ENCODE results near the gene RPL13. TPM values are rescaled to one million over a fixed set of nuclear protein-coding genes. Genes with fewer than 3 reads are reported as not detected.

The RPL13 gene
- total and polyA plus RNA-seq, 2 of the 4 experiments (the other 2 are of a cell fraction) = 2,098 to 3,527 TPM

DNA sequence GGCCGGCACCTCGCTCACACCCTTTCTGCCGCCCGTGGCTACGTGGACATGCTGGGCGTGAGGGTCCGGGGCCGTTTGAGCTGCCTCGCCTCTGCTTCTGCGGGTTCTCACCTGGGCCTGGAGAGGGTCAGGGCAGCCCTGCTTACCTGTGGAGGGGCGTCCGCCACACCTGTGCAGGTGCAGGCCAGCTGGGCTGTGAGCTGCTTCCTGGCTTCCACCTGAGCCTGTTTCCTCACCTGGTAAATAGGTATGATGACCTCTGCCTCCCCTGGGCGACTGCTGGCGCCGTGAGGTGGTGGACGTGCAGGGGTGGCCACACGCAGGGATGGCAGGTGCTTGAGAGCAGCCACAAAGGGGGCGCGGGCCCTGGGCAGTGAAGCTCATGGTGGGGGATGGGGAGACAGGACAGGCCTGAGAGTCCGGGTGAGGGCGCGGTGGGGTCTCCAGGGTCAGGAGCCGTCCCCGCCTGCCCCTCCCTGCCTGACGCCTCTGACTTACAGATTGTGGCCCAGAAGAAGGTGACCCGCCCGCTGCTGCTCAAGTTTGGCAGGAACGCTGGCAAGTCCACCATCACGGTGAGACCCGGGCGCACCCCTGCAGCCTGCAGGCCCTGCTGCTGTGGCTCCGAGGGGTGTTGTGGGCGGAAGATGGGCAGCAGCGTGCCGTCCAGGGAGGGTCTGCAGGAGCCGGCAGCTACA, 22.9 kb downstream of the RPL13 start:
- Histone ChIP-seq H3K4me2 (ENCODE audit: low read depth, low read length) (no peak overlapping the region), H2BK15ac (ENCODE audit: low read depth, low read length) (no peak overlapping the region), H3K18ac (ENCODE audit: low read depth, low read length) (no peak overlapping the region), H3K9ac (ENCODE audit: low read depth, low read length) (no peak overlapping the region), H2BK120ac (ENCODE audit: low read depth, low read length) (peak overlapping the region; percentile 95), H2AFZ (replicated peaks; ENCODE audit: low read length, poor library complexity) (no peak overlapping the region), H3K9me1 (ENCODE audit: insufficient read depth, low read length) (peaks cover 26% of the 10 kb centered on the region), H3K27ac (ENCODE audit: insufficient read depth, low read length) (no peak overlapping the region), H3K27me3 (ENCODE audit: control insufficient read depth, insufficient read depth, low read length) (no peaks in the 10 kb centered on the region), H2AK5ac (ENCODE audit: low read depth, low read length) (peak overlapping the region; percentile 98), H4K8ac (ENCODE audit: low read depth in 2 of 2, low read length in 2 of 2) (no peak overlapping the region), H3K4me1 (ENCODE audit: control insufficient read depth, insufficient read depth, low read length) (peaks cover 17% of the 10 kb centered on the region), H3K9me3 (ENCODE audit: control insufficient read depth, insufficient read depth, low read length) (no peaks in the 10 kb centered on the region), H3K4me3 (ENCODE audit: insufficient read depth, low read depth, low read length) (no peak overlapping the region), H3K36me3 (ENCODE audit: control insufficient read depth, insufficient read depth, low read length) (peaks cover 6% of the 10 kb centered on the region; the same call in 1 of the 2 replicates), H2BK20ac (ENCODE audit: low read depth, low read length) (0 out of 2 replicates have a peak overlapping the region, but pooled peaks have one; percentile 96), H2BK5ac (ENCODE audit: low read depth, low read length, poor library complexity, severe bottlenecking) (no peak overlapping the region), H3K56ac (ENCODE audit: extremely low read depth, insufficient read depth, low read length) (no peak overlapping the region), H3K79me1 (ENCODE audit: low read depth in 1 of 2, low read length in 2 of 2) (peaks cover 0 to 13% of the 10 kb centered on the region in 2 experiments; a peak in 1 of 4 replicates), H4K5ac (ENCODE audit: low read depth, low read length) (no peak overlapping the region), H3K4ac (ENCODE audit: low read depth, low read length) (no peak overlapping the region; the same call in 1 of the 2 replicates), H3K23ac (ENCODE audit: low read depth, low read length) (no peak overlapping the region), H4K91ac (ENCODE audit: insufficient read depth, low read depth, low read length) (no peak overlapping the region), H2AK9ac (replicated peaks; ENCODE audit: low read depth, low read length, poor library complexity) (no peak overlapping the region), H4K20me1 (ENCODE audit: insufficient read depth, low read length) (peaks cover 3% of the 10 kb centered on the region; the same call in 1 of the 2 replicates), H3K14ac (replicated peaks; ENCODE audit: low read depth, low read length) (no peak overlapping the region)
- TF ChIP-seq FOS (IDR thresholded peaks at IDR 0.05; ENCODE audit: low read depth, low read length) (no peak), MAFK (IDR thresholded peaks at IDR 0.05; ENCODE audit: low read depth, low read length) (no peak), MXI1 (IDR thresholded peaks at IDR 0.05; ENCODE audit: borderline replicate concordance, low read depth, low read length) (no peak)
- 90% methylated on average over 22 of the region's 36 CpGs; no CpG with 5 or more reads in 1 of the 2 experiments for WGBS, 2 experiments (ENCODE audit: extremely low coverage in 2 of 2, insufficient read length in 1 of 2)
- DNase-seq (no peak), ATAC-seq (ENCODE audit: low read depth) (no peak)
- dilution Hi-C loops (cut with HindIII; ENCODE audit: low sequenced_read_pairs, unreplicated experiment) = no loop called here
- CTCF ChIA-PET = no interaction called here
- POLR2A ChIA-PET (ENCODE audit: unreplicated experiment) = no interaction called here
- intact Hi-C loops (cut with micrococcal nuclease) = no loop called here
- in situ Hi-C loops (cut with MboI; ENCODE audit: low sequenced_read_pairs) = no loop called here
- no TSS peak for BruUV-seq (replicated peaks)

All from IMR-90 (cell line).